Measurements from ENCODE around the gene BTNL8. TPM values are rescaled to one million over a fixed set of nuclear protein-coding genes. Genes with fewer than 3 reads are reported as not detected.

Gene BTNL8, protein sequence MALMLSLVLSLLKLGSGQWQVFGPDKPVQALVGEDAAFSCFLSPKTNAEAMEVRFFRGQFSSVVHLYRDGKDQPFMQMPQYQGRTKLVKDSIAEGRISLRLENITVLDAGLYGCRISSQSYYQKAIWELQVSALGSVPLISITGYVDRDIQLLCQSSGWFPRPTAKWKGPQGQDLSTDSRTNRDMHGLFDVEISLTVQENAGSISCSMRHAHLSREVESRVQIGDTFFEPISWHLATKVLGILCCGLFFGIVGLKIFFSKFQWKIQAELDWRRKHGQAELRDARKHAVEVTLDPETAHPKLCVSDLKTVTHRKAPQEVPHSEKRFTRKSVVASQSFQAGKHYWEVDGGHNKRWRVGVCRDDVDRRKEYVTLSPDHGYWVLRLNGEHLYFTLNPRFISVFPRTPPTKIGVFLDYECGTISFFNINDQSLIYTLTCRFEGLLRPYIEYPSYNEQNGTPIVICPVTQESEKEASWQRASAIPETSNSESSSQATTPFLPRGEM
- polyA plus RNA-seq (2013, experiment 1 of 2; ENCODE audit: insufficient read length) = not detected
- polyA plus RNA-seq (2013, experiment 2 of 2; ENCODE audit: insufficient read length) = not detected

DNA sequence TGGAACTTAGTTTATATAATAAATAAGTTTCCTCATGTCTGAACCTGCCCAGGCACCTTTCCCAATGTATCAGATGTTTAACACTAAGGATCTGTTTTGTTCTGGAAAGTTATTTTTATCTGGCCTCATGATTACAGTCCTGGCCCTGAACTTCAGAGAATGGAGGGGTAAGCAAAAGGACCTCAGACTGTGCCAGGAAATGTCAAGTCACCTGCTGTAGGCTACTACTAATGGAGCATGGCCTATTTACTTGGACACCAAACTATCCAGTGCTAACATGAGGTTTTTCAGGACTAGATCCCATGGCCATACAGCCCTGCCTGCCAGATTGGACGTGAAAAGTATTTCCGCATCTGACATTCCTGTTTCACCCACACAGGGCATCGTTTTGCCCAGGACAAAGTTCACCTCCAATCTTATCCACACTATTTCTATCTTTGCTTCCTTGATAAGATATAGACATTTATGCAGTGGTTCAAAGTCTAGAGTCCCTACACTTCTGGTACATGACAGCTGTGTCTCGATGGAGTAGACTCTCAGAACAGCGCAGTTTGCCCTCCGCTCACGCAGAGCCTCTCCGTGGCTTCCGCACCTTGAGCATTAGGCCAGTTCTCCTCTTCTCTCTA, at the start of gene BTNL8:
BTNL8 (plus strand) TSS at position 539 of the 626 bp plus-strand sequence. CDS start 152 bp downstream, outside the sequence.
- no peak for DNase-seq

DNA sequence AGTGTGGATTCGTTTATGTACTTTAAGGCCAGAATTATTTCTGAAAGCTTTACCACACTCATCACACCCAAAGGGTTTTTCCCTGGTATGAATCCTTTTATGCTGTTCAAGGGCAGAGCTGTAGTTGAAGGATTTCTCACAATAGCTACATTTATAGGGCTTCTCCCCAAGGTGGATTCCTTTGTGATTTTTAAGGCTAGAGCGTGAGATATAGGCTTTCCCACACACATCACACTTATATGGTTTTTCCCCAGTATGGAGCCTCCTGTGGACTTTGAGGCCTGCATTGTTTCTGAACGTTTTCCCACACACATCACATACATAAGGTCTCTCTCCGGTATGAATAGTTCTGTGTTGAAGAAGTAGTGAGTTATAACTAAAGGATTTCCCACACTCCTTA, 49.1 kb upstream of the BTNL8 start:
- DNase-seq = no peak

DNA sequence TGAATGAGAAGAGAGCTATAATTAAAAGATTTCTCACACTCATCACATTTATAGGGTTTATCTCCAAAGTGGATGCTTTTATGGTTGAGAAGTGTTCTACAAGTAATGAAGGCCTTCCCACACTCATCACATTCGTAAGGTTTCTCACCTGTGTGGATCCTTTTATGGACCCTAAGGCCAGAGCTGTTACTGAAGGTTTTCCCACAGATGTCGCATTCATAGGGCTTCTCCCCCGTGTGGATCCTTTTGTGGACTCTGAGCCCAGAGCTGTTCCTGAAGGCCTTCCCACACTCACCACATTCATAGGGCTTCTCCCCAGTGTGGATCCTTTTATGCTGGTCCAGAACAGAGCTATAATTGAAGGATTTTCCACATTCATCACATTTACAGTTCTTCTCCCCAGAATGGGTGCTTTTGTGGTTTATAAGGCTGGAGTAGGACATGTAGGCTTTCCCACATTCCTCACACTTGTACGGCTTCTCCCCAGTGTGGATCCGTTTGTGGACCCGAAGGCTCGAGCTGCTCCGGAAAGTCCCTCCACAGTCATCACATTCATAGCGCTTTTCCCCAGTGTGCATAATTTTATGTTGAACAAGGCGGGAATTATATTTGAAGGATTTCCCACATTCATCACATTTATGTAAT, 48.4 kb upstream of the BTNL8 start:
- DNase-seq = no peak

DNA sequence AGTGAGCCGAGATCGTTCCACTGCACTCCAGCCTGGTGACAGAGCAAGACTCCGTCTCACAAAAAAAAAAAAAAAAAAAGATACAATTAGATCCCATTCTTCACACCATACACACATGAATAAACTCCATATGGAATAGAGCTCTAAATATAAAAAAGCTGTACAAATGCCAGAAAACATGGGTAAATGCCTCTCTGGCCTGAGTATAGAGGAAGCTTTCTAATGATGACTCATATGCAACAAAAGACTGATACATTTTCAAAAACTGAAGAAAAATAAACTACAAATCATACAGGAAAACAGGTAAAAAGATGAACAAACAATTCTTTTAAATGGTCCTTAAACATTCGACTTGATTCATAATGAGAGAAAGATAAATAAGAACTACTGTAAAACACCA, 46.5 kb upstream of the BTNL8 start:
- no peak for DNase-seq

DNA sequence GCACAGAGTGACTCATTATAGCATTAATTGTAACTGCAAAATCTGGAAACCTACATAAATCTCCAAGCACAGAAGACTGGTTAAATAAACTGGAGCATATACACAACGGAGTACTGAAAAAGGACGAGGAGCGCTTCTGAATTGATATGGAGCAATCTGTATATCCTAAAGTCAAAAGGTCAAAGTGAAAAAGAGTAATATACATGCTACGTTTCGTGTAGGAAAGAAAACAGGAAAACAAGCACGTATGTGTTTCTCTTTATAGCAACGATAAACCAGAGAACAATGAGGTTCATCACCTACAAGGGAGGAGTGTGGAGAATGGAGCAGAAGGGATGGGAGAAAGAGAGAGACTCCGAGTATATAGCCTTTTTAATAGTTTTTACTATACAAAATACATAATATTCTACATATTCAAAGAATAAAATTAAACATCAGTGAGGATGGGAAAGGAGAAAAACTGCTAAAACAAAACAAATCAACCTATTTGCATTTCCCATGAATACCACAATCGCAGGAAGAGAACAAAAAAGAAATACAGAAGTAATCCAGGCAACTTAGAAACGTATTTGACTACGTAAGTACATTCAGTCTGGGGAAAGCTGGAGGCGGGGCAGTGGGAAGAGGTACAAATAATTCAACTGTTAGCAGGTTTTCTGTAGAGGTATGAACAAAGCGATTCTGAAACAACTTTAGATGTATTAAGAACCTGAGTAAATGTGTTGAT, 45.7 kb upstream of the BTNL8 start:
- no peak for DNase-seq

DNA sequence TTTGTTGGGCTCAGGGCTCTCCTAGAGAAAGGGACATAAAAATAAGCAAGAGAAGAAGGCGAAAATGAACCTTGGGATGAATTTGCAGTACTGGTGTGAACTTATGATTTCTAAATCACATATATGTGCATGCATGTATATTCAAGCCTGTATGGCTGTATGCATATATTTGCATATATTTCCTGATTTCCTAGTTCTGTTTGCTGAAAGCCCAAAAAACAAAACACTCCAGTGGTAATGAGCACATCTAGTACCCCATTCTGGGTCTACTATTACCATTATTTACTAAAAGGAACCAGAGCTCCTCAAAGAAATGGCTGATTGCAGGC, 45.1 kb upstream of the BTNL8 start:
- DNase-seq = no peak

DNA sequence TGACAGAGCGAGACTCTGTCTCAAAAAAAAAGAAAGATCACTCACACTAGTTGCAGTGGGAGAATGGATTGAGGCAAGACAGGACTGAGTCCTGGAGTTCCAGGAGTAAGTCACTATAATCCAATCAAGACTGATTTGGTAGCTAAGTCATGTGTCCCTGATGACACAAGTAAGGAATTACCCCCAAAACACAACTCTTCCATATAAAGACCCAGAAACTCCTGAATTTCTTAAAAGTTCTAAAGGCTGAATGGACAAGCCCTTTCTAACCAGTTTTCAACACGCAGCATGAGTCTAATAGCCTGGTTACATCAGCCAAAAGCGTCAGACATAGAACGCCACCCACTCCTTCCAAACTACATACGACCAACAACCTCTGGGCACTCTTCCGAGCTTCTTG, 40.4 kb upstream of the BTNL8 start:
- DNase-seq = no peak

DNA sequence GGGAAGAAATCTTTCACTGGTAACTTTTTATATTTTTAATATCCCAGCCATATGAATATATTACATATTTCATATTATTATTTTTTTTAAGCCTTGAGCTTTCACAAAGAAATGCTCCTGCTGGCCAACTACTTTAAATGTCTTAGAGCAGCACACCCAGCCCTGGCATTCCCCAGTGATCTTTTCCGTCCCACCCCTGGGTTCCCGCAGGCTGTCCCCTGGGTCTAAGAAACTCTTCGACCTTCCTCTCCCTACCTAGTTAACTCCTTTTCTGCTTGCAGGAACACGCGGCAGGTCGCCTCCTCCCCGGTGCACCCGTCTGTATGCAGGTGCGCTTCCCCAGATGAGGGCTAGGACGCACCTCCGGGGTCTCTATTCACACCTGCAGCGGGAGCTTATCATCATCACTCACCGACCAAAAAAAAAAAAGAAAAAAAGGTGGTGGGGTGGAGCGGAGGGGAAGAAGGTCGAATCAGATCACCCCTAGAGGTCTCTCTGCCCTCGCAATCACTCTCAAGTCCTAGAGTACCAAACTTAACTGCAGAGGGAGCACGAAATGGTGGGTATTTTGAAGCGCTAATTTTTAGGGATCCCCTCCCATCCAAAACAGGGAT, 38.6 kb upstream of the BTNL8 start:
- peak; percentile 30 for DNase-seq

DNA sequence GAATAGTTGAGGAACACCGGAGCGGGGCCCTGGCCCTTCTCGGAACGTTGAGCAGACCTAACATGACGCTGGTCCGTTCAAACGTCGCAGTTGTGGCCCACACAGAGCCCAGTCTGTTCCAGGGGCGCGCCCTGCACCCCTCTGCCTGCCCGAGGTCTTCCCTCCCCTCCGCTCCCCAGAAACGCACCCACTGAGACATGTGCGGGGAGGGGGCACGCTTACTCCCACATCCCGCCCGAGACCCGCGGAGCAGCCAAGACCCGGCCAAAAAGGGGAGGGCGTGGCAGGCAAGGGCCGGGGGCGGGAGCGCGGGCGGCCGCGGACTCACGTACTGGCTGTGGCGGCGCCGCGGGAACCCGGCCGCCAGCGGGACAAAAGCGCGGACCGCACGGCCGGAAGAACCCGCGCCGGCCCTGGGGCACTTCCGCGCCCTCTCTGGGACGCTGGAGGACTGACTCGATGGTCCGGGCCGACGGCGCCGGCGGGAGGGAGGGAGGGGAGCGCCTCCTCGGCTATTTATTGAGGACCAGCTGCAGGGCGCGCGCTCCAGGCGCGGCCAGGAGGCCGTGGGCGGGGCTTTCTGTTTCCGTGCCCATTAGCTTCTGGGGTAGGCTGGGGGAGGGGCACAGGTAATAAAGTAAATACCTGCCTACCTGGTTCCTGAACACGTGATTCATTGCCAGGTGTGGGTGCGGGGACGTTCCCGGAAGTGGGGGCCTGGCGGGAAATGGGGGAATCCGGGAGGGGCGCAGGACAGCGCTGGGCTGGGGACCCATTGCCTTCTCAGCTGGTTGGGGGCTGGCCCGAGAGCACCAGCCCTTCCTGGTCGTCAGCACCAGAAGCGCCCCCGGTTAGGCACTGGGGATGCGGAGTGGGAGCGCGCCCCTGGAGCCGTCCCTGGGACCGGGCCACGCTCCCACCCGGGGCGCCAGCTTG, 37.8 kb upstream of the BTNL8 start, which contains the start of gene ZFP62:
ZFP62 (minus strand) TSS at position 390 of the 936 bp plus-strand sequence; CDS start at position 333, 57 bp downstream.
- peak; percentile 90 for DNase-seq

DNA sequence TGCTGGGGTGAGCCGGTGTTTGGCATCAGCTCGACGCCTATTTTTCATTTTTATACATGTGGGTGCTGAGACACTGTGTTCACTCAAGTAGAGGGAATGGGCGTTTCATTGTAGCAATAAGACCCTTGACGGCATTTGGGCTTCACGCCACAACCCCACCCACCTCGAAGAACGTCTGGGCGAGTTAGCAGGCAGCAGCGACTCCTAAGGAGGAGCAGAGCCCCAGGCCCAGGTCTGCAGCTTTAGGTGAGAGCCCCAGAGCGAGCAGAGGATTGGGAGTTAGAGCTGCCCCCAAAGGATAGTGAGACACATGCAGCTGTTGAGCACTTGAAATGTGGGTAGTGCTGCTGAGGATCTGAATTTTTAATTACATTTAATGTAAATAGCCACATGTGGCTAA, 36.3 kb upstream of the BTNL8 start:
- no peak for DNase-seq

DNA sequence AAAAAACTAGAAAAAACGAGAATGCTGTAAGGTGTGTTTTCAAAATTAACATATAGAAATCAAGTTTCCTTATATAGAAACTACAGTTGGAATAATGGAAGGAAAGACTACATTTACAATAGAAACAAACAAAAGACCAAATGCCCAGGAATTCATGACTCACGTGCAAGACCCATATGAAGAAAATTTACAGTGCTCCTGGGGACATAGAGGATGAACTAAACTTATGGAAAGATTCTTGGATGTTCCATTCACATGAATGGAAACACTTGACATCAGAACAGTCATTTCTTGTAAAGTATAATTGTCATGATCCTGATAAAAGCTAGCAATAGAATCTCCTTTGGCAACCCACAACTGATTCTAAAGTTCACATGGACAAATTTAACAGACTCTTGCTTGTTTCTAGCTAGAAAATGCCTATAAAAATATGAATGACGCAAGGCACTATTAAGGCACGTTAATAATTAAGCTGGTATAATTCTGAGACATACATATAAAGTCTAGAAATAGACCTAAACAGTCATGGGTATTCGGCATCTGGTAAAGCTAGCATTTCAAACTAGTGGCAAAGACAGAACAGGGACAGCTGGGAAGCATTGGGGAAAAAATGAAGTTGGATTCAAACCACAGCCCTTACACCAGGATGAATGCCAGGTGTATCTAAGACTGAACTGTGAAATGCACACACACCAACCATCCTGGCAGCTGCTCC, 32.8 kb upstream of the BTNL8 start:
- DNase-seq = peak; percentile 3

DNA sequence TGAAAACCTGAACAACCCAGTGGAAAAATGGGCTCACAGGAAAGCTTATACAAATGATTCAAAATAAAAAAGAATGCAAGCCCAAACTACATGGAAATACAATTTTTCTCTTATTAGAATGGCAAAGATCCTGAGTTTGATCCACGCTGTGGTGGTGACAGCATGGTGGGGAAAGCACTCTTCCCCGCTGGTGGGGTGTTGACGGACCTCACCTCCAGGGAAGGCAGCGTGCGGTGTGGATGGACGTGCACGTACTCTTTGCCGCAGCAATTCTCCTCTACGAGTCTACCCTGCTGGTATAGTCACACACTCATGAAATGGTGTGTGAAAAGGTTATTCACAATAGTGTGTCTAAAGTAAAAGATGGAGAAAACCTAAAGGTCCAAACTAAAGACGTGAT, 32.0 kb upstream of the BTNL8 start:
- no peak for DNase-seq

DNA sequence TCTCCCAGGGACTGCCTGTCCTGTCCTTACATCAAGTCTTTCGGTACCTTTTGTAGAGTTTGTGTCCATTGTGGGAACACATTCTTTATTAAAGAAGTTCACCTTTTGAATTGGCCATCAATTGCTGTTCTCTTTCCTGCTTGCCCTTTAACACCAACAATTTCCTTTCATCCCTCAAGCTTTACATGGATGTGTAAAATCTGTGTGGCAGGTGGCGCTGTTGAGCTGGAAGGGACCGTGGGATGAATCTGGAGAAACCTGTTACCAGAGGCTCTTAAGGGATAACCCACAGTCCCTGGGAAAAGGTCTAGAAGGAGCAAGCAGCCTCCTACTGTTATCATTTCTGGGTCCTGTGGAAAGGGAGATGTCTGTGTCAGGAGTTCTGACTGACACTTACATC, 30.0 kb upstream of the BTNL8 start:
- DNase-seq = peak; percentile 48

DNA sequence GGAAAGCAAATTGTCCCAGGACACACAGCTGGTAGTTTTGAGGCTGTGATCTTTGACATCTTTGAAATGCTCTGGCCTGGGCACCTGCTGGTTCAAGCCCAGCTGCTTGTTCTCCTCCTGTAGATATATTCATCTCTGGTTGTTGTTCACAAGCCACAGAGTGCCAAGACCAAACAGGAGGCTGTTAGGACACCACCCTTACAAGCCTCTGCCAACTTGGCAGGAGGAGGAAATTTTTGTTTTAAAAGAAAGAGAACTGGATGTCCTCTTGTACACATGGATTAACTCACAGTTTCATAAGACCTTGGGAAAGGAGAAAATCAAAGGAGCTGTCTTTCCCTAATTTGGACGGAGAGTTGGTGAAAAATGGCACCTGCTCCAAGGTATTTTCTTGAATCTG, 29.4 kb upstream of the BTNL8 start:
- no peak for DNase-seq

DNA sequence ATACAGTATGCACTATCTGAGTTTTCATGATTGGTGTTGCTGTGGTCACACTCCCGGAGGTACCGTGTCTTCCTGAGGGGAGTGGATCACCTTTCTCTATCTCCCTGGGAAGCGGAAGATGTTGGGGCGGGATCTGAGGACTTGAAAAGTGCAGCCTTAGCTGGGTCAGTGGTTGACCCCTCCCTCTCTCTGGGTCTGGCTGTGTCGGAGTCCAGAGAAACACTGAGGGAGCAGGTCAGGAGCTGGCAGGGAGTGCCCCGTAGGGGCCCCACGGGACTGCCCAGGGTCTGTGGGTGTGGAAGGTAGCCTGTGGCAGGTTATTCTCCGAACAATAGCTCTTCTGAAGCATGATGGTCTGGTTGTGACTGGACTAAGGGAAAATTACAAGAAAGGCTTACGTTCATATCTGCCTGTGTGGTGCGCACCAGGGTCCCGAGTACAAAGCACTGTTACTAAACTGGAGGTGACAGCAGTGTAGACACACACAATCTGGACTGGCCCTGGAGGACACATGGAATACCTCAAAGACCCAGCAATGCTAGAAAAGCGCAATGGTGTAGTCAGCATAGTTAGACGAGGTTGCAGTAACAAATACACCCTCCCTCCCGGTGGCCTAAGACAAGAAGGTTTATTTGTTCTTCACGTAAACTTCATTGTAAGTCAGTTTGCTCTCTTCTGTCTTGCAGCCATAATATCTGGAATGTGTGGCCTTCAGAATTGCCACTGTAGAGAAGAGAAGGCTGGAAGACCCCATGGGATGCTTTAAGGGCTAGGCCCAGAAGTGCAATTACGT, 28.5 kb upstream of the BTNL8 start:
- DNase-seq = no peak

DNA sequence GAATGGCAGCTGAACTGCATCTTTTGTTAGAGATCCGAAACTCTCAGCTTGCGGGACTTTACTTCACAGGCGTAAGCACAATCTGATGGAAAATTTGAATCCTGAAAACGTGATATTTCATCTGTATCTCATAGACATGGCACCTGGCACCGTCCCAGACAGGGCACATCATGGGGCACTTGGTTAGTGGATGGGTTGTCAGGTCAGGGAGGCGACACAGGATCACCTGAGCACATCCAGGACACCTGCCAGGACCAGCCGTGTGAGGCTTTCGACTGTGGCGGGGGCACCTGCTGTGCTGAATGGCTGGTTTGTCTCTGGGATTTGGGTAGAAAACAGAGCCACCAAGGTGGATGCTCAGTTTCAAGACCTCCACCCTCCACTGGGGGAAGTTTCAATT, 26.5 kb upstream of the BTNL8 start:
- no peak for DNase-seq

DNA sequence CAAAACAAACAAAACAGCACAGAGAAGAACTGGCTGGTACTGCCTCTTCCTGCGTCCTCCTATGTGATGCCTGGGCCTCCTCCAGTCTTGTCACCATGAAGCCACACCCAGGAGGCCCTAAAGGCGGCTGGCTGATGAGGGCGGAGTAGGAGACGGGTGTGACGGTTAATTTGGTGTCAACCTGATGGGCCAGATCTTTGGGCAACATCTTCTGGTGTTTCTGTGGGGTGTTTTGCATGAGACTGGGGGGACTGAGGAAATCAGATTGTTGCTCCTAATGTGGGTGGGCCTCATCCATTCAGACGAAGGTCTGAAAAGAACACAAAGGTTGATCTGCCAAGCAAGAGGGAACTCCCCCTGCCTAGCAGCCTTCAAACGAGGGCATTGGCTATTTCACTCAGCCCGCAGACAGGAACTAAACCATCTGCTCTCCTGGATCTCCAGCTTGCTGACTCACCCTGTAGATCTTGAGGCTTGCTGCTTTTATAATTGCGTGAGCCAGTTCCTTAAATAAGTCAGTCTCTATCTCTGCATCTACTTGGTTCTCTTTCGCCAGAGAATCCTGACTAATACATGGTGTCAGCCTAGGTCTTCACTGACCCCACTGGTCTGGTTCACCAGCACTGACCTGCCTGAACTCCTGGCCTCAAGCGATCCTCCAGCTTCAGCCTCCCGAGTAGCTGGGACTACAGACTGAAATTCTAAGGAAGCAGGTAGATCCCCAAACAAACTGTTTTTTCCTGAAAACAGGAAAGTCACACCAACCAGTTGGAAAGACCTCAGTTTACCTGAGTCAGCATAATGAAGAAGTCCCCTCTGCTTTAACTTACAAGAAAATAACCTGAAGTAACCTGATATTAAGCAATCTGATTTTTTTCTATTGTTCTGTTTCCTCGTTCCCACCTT, 25.1 kb upstream of the BTNL8 start:
- DNase-seq = peak; percentile 10

DNA sequence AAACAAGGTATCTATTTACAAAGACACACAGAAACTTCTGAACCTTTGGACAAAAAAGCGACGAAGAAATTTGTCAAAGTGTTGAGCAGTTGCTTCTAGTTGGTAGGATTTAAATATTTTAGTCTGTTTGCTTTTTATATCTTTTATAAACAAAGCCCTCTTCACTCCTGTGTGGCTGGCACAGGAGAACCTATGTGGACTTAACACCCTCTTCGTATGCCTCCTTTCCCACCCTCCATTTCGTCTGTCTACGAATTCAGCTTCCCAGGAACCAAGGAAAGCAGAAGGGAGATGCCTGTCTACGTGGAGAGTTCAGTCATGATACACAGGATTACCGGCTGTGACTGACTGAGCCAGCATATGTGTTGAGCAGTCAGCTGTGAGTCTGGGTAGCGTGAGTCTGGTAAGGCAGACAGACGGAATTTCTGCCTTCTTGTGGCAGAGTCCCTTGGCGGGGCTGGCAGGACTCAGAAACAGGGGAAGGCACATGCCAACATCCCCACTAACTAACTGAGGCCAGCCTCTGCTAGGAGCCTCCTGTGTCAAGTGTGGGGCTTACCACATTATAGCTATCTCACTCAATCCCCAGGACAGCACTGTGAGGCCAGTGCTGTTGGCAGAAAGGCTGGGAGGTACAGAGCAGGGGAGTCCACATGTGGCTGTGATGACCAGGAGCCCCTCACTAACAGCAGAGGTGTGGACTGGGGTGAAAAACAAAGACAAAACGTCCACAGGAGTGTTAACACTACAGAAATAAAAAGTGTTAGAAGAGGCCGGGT, 24.0 kb upstream of the BTNL8 start:
- no peak for DNase-seq

Measured in fibroblast of skin of abdomen (primary cell).